Fibroblast of villous mesenchyme (primary cell): ENCODE measurements around the gene ZNF41. TPM values are rescaled to one million over a fixed set of nuclear protein-coding genes. Genes with fewer than 3 reads are reported as not detected.
"Not testable (repeated sequence)": the region's sequence is repeated elsewhere in the genome, so short reads cannot be mapped to it uniquely, and the experiment has no call there.

Source experiments
- DNase-seq: peaks from one replicate; pipeline ENCODE4 v3.0.0-alpha.2; 2010; ENCODE audit warnings: low read depth
- H3K4me3 ChIP-seq: 2 replicates; pipeline ENCODE4 v1.5.1; 2011; ENCODE audit warnings: low read depth, mild to moderate bottlenecking, low read length
- CTCF ChIP-seq: IDR thresholded peaks from 2 replicates; pipeline ENCODE4 v1.5.1; 2012; ENCODE audit warnings: low read depth, mild to moderate bottlenecking, low read length; ENCODE audit not compliant: insufficient read depth
- total RNA-seq: library from RNA; depleted of rRNA; stranded (reverse); fragments of >200 nt; gene quantifications from 2 replicates; pipeline ENCODE4 v1.2.3, GENCODE V29; 2012

The ZNF41 gene
- total RNA-seq, 1 donor = 12.5 TPM

GRCh38 chrX:47501226-47502074 is 18.4 kb upstream of the ZNF41 start:
- H3K4me3 ChIP-seq = no peak overlapping the region
- DNase-seq = peak; percentile 84
- no peak for TF ChIP-seq CTCF

GRCh38 chrX:47500554-47500953 is 17.5 kb upstream of the ZNF41 start:
- DNase-seq = peak; percentile 31
- H3K4me3 ChIP-seq = no peak overlapping the region
- no peak for TF ChIP-seq CTCF

- DNase-seq = peak; percentile 37
- TF ChIP-seq CTCF = no peak
- no peak overlapping the region for H3K4me3 ChIP-seq
Observed at GRCh38 chrX:47499293-47499692, 16.3 kb upstream of the ZNF41 start.

- no peak for DNase-seq
- no peak overlapping the region for H3K4me3 ChIP-seq
- no peak for TF ChIP-seq CTCF
Observed at GRCh38 chrX:47498411-47498810, 15.4 kb upstream of the ZNF41 start.

GRCh38 chrX:47497271-47497888 is 14.4 kb upstream of the ZNF41 start:
- DNase-seq = peak; percentile 55
- peak; percentile 57 for TF ChIP-seq CTCF
- H3K4me3 ChIP-seq = no peak overlapping the region

GRCh38 chrX:47492133-47492532 is 9.1 kb upstream of the ZNF41 start:
- H3K4me3 ChIP-seq = not testable (repeated sequence)

GRCh38 chrX:47489507-47490275 is 6.7 kb upstream of the ZNF41 start:
- no peak overlapping the region for H3K4me3 ChIP-seq
- no peak for DNase-seq
- no peak for TF ChIP-seq CTCF

More at GRCh38 chrX:47492133-47492532, 9.1 kb upstream of the ZNF41 start:
- DNase-seq = not testable (repeated sequence)
